Stimulated activated CD4-positive, alpha-beta T cell treated with anti-CD3 and anti-CD28 coated beads, TNF-alpha, amount 100 ng/mL, for 48 hours (primary cell): ENCODE results near the gene FNBP1.
A peak's percentile ranks its signal among the peaks of the same experiment; 100 is the strongest.
"Not testable (repeated sequence)": the region's sequence is repeated elsewhere in the genome, so short reads cannot be mapped to it uniquely, and the experiment has no call there.

Experiments
- DNase-seq, 3 donors: peaks; one replicate each; pipeline ENCODE4 v3.0.0-alpha.2; 2020; ENCODE audit warnings: low read depth in 3 of 3

FNBP1 gene

DNA sequence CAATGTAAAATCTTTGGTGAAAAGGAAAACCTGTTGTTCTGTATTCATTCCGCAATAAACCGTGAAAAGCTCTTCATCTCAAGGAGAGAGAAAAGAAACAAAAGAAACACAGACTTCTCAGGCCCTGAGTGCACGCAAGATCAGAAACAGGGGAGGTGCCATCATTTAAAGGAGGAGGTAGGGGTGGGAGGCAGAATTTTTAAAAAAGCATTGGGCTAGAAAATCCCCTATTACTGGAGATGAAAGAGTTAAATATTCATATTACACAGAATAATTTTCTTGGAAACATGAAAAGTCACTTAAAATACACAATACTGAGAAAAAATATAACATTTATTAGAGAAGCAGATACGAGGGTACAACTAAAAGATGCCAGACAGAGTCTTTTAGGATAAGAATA lies 151.4 kb downstream of the FNBP1 start:
- DNase-seq, result no peak

DNA sequence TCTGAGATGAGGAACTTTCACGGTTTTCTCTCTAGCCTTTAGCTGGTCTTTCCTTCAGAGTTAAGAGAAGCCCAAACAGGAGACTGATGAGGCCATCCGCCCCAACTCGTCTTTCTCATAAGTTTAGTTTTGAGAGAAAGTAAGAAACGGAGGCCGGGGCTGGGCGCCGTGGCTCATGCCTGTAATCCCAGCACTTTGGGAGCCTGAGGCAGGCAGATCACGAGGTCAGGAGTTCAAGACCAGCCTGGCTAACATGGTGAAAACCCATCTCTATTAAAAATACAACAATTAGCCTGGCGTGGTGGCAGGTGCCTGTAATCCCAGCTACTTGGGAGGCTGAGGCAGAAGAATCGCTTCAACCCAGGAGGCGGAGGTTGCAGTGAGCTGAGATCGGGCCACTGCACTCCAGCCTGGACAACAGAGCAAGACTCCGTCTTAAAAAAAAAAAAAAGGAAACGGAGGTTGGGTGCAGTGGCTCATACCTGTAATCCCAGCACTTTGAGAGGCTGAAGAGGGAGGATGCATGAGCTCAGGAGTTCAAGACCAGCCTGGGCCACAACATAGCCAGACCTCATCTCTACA lies 152.2 kb downstream of the FNBP1 start:
- not testable (repeated sequence) for DNase-seq

DNA sequence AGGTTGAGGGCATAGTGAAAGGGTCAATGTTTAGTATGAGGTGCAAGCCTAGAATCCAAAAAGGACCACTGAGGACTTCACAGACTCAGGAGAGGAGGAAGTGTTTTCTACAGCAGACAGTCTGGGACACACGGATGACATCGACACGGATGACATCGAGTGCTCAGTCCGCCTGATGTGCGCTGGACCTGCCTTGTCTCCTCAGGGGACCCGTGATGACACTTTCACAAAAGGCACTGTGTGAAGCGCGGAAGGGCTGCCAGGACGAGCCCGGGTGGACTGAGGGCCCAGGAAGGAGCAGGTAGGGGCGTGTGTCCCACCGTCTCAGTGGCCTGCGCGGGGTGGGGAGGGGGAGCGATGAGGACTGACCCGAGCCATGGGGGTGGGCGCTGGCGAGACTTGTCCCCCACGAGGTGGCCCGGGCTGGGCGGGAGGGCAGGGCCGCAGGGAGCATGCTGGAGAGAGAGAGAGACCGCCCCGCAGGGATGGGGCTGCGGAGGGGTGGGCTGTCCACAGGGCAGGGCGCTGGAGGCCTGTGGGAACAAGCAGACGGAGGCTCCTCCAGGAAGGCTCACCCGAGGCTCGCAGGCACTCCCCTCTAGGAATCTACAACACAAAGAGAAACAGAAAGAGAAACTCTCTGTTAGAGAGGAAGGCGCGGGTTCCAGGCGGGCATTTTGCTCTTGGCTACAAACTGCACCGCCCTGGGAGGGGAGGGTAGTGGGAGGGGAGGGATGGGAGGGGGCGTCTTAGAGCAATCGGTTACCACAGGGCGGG lies 152.9 kb downstream of the FNBP1 start:
- DNase-seq, result peak in 2 of 3 donors; percentile 68 to 79

DNA sequence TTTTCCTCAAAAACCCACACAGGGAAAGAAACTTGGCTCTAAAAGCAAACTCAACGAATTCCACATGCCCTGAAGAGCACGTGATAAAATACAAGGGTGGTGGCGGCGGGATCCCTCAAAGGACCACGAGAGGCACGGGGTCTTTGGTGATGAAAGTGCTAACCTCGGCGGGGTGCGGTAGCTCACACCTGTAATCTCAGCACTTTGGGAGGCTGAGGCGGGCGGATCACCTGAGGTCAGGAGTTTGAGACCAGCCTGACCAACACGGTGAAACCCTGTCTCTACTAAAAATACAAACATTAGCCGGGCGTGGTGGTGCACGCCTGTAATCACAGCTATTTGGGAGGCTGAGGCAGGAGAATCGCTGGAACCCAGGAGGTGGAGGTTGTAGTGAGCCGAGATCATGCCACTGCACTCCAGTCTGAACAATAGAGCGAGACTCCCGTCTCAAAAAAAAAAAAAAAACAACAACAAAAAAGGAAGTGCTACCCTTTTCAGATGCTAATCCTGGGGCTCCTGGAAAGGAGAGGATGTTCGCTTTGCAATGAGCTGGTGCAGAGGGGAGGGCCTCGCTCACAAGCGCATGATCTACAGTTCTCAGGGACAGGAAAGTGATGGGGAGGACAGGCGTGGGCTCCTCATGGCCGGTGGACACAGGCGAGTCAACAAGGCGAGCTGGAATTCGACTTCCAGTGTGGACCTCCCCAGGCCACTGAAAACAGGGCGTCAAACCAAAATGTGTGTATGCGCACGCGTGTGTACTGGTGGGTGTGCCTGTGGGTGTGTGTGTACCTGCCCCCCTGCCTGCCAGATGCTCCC lies 153.7 kb downstream of the FNBP1 start:
- no peak for DNase-seq

DNA sequence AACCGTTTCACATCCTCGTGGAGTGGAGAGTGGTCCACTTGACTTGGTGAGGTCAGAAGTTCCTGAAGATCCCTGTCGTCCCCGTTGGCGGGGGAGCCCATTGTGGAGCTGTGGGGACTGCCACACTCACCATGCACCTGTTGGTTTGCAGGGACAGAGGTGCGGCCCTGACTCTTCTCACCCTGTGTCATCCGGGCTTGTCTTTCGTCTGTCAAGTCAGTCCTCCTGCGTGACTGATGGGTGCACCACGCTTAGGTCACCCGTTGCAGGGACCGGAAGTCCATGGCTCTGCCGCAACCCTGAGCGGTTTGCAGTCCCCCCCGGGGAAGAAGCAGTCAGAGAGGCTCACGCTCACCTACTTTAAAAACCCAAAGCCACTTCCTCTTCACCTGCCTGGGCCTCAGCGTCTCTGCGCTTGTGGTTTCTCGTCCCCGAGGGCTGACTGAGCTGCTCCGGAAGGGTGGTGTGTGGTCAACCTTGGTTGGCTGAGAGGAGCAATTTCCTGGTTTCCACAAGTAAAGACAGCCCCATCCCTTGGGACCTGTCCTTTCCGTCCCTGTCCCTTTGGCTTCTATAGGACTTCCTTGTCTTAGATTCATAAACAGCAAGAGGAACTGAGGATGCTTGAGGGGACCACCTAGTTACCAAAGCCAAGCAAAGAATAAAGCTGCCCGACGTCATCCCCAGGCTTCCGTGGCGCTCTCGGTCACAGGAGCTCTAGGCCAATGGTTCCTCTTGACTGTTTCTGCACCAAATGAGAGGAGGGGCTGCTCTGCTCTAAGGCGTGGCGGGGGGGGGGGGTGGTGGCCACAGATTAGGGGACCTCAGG lies 154.5 kb downstream of the FNBP1 start:
- peak; percentile 79 to 95 (median 84) for DNase-seq

DNA sequence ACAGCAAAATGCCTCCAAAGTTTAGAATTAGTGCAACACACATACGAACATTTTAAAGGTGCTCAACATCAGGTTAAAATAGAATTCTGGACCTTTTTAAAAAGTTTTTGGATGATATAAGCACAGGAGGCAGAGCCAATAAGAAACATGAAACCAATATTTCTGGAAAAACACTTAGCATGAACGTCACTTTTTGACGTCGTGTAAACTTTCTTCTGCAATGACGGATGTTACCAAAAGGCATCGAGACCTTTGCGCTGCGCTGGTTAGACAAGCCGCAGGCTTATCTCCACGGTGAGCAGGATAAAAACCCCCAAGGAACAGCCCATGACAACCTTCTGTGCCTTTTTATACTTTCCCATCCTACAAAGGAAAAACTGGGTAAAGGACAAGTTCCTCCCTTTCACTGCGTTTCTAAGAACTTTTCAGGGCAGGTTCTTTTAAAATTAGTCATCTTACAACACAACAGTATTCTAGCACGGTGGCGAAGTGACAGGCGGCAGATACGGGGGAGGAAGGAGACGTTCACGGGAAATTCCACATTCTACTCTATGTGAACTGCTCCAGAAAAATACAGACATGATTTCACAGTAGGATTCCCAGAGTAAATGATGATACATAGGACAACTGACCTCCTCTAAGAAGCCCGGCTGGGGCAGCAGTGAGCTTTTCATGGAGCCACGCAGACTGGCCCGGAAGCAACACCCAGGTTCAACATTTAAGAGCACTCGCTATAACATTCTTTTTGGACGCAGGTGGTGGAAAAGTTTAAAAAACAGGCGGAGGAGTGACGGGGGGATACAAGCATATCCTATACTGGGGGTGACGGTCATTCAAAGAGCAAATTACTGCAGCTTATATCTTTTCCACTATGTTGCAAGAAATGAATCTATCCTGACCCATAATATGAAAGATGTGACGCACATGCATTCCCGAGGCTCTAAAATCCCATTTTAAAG lies 155.4 kb downstream of the FNBP1 start:
- DNase-seq, result no peak

DNA sequence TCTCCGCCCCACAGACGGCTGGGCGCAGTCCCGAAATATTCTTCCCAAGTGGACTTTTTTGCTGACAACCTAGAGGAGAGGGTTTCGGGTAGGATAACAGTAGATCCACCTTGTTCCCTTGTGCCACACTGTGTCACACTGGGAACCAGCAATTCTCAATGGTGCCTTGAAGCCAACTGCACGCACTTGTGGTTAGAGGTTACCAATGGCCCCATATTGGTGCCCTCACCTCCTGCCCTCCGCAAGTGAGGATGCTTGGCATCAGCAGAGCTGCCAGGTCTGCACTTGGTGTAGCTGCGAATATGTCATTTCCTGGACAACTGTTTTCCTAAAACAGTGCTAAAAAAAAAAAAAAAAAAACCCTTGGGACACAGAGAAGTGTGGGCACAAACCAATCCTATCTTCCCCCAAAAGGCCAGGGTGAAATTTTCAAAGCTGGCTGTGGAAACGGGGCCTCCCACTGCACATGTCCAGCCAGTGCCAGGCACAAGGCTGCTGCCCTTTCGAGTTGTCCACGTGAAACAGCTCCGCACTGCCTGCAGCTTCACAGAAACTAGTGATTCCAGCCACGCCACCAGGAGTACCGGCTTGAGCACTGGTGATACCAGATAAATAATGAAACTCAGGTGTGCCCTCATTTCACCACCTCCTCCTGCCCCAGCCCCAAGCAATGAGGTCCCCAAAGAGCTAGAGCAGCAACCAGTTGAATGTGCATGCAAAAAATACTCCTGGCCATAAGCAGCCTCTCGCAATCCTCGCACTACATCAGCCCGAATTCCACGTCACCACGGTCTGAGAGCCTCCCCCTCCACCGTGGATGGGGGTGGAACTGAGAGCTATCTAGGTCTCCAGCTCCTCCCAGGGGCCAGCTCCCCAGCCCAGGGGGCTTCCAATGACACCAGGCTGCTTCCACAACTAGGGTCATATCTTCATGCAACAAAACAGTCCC lies 156.5 kb downstream of the FNBP1 start:
- DNase-seq, result no peak

DNA sequence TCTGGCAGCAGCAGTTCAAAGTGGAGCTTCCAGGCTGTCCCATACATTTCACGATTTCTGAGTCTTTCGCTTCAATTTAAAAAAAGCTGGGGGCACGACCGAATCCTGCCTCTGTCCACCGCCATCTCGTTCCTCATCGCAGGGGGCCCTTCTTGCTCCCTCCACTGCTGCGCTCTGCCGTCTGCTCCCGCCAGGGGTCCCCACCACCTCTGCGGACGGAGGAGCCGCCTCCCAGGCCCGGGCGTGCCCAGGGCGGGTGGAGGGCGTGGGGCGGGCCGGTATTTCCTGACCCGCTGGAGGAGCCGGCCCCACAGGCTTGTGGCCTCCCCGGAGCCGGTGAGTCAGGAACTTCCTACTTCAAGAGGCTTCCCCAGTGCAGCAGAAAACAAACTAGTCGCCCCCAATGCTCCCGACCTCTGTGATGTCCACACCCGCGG lies 157.3 kb downstream of the FNBP1 start:
- DNase-seq, result peak; percentile 87 to 92 (median 88)

DNA sequence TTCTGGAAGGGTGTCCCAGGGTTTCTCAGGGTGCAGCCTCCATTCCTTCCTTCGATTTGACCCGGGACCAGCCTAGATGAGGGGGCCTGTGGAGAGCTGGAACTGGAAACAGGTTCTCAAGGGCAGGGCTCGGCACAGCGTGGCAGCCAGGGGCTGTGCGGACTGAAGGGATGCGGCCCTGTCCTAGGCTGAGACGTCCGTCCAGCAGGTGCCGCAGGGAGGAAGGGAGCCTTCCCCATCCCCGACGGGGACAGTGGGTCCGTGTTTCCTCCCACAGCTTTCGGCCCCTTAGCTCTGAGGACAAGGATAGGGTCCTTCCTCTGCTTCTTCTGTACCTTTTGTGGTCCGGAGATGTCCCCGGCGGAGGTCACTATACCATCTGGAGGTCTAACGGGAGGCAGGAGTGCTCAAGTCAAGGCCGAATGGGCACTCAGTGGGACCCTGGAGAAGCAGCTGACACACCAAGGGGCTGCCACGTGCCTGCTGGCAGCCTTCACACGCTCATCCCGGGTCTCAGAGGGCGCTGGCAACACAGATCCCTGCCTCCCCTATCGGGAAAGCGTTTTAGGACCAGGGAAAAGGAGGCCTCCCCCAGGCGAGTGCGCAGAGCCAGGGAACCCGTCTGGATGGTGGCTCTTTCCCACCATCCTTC lies 157.8 kb downstream of the FNBP1 start:
- DNase-seq, result no peak

DNA sequence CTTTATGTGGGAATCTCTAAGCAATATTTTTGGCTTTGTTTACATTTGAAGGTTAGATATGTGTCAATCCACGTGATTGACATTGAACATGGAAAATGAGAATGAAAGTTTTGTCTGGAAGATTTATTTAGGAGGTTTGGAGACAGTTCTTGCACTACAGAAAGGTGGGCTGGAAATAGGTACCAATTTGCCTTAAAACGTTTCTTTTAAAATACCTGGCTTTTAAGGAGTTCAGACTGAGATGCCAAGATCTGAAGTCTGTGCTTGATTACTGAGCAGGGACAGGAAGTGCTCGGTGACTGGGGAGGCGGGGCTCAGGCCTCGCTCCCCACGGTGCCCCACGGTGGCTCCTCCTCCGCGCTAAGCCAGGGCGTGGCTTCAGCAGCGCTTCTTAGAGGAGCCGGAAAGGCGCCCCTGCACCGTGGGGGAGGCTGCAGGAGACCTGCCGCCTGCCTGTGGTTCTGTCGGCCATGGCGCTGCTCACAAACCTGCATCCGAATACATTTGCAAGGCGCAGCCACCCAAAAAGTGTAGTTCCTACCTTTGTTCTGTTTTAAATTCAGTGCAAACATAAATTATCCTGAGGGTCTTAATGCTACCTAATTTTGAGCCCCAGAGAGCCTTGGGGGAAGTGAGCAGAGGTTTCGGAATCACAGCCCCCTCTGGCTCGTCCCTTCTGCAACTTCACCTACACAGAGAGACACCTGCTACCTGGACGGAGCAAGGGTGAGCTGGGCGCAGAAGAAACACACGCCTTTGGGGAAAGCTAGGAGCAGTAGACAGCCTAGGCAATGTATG lies 158.6 kb downstream of the FNBP1 start:
- peak; percentile 89 to 98 (median 93) for DNase-seq

DNA sequence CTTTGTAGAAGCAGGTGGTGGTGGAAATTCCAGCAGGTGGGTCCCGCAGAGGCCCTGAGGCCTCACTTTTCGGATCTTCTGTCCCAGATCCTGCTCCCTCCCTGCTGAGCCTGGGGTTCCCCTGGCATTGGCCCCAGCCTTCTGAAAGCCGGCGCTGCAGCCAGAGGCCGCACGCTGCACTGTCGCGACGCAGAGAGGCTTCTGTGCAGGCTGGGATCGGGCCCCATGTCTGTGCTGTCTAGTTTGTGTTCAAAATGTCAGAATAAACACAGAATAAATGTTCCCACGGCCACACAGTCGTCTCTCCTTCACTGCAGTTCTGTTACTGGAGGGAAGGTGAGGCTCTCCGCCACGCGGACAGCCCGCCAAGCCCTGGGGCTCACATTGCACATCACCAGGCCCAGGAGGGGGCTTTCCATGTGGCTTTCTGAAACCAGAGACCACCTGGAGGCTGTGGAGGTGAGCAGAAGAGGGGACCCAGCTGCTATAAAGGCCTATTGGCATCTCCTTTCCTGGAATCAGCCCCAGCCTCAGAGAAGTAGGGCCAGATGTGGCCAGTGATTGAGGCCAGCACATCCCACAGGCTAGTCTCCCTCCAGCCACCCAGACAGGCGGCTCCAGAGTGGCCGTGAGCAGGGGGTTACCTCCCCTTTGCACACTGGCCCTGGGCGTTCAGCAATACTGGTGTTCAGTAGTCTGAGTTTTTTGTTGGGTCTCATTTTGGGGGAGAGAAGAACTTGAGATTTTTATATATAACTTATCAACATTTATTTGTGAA lies 161.3 kb downstream of the FNBP1 start:
- no peak for DNase-seq

DNA sequence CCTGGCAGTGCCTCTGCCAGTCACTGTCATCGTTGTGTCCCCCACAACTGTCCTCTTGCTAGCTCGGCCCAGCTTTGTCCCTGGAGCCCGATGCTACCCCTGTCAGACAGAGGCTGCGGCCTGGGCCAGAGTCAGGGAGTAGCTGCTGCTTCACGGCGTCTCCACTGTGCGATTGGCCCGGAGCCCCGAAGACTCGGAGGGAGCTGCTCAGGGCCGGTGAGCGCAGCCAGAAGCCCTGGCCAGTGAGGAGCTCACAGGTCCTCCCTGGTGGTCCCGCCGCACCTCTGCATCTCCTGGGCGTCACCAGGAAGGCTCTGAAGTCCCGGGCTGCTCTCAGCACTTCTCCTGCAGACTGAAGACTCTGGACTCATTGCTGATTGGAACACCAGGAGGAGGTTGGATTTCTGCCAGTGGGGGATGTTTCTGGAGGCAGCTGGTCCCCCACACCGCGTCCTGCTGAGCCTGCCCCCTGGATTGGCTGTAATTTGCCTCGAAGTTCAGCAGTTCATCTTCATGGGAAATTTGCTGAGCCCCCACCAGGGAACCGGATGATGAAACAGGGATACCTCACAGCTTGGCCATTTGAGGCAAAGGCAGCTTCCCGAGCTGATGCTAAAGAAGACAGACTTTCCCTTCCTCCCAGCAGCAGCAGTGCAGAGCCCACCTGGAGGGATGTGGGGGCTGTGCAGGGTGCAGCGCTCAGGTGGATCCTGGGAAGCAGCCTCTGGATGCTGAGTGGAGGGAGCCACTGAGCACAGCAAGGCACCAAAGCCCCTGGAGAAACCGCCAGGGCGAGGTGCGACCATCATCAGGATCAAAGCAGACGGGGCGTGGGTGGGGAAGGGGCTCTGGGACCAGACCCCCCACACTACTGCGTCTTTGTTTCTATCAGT lies 162.1 kb downstream of the FNBP1 start:
- no peak for DNase-seq

DNA sequence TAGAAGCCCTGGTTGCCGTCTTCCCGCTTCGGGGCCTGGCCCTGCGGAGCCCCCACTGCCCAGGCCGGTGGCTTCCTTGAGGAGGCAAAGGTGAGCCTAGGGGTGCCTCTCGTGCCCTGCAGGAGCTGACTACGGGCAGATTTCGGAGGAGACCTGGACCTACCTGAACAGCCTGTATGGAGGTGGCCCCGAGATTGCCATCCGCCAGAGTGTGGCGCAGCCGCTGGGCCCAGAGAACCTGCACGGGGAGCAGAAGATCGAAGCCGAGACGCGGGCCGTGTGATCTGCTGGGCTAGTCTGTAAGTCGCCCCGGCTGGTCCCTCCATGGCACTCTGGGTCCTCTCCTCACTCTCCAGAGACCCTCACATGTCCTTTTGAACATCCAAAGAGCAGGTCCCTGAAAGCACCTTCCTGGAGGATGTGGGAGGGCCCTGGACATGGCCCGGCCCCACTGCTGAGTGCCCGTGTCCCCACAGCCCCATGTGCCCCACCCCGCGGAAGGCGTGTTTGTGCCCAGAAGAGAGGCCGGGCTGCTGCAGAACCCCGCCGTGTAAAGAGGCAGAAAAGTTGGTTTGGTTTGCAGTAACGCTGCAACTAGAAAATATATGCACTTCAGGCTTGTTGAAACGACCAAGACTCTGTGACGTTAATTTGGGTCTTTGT lies 162.9 kb downstream of the FNBP1 start:
- DNase-seq, result no peak

DNA sequence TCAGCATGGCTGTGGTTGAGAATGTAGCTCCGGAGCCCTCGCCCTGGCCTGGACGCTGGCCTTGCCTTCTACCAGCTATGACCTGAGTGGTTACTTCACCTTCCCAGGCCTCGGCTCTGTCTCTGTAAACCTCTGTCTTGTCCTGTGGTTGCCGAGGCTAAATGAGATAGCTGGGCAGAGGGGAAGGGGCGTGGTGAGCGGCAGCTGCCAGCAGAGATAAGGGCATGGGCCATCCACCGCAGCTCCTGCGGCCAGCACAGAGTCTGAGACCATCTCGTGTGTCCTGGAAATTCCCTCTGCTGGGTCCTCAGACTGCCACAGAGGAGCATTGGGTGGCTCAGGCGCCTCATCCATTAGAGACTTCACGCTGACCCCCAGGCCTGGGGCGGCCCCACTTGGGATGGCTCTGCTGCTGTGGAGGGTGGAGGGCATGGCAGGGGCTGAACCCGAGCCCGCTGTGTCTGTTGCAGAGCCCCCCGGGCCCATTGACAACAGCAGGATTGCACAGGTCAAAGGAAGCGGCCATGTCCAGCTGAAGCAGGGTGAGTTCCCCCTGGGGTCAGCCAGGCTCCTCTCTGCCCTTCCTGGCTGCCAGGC lies 163.8 kb downstream of the FNBP1 start:
- no peak for DNase-seq

DNA sequence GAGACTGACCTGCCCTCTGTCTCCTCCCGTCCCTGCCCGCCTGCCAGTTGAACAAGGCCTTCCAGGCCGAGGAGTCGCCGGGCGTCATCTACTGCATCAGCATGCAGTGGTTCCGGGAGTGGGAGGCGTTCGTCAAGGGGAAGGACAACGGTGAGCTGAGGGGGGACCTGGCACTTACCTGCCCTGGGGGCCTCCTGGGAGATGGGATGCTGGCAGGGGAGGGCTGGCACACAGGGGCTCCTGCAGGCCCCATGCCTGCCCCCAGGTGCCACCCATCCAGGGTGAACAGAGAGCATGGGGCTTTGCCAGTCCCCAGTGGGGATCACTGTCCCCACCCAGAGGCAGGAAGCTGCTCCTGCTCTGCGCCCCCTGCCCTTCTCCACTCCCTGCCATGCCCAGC lies 164.7 kb downstream of the FNBP1 start:
- DNase-seq, result no peak
